ENCODE measurements around the gene SSR3.

GRCh38 chr3:156576051-156576450, 21.1 kb upstream of the SSR3 start:
- TF ChIP-seq CTCF (IDR thresholded peaks at IDR 0.05; ENCODE audit: extremely low read depth in 1 of 2, insufficient read depth in 1 of 2, low read depth in 1 of 2, low read length in 2 of 2) (no peak), EZH2 (IDR thresholded peaks at IDR 0.05; ENCODE audit: borderline replicate concordance, low read depth, low read length, severe bottlenecking) (no peak), POLR2A (IDR thresholded peaks at IDR 0.05; ENCODE audit: low read depth, low read length) (no peak), POLR2AphosphoS5 (IDR thresholded peaks at IDR 0.05; ENCODE audit: insufficient read depth, low read depth, low read length) (no peak), FOS (IDR thresholded peaks at IDR 0.05; ENCODE audit: borderline replicate concordance, insufficient read depth, low read length) (no peak), JUN (IDR thresholded peaks at IDR 0.05; ENCODE audit: borderline replicate concordance, insufficient read depth, insufficient read length, low read depth) (no peak), GATA2 (IDR thresholded peaks at IDR 0.05; ENCODE audit: insufficient read depth, insufficient read length, low read depth, low read length) (no peak), MYC (IDR thresholded peaks at IDR 0.05; ENCODE audit: low read depth, low read length) (no peak)
- TF ChIP-seq, protein P1, sequence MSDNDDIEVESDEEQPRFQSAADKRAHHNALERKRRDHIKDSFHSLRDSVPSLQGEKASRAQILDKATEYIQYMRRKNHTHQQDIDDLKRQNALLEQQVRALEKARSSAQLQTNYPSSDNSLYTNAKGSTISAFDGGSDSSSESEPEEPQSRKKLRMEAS (IDR thresholded peaks at IDR 0.05; ENCODE audit: insufficient read depth, insufficient read length) = no peak
